Mammary epithelial cell (primary cell): ENCODE results near the gene SHCBP1.

Experiments
- EZH2 ChIP-seq: IDR thresholded peaks from 2 replicates; pipeline ENCODE4 v1.6.1; 2012; ENCODE audit warnings: low read length, inconsistent platforms, borderline replicate concordance
- TF ChIP-seq, protein P1 (sequence below), 2 donors: IDR thresholded peaks in 1 of 2; conservative IDR thresholded peaks in 1 of 2; 2 replicates each; pipeline ENCODE4 v1.5.1; 2011 to 2012; ENCODE audit warnings: inconsistent platforms in 2 of 2, low read length in 2 of 2, mild to moderate bottlenecking in 2 of 2, control low read depth in 1 of 2, low read depth in 1 of 2; ENCODE audit not compliant: insufficient read depth in 1 of 2; ENCODE audit errors: extremely low read depth in 1 of 2

DNA sequence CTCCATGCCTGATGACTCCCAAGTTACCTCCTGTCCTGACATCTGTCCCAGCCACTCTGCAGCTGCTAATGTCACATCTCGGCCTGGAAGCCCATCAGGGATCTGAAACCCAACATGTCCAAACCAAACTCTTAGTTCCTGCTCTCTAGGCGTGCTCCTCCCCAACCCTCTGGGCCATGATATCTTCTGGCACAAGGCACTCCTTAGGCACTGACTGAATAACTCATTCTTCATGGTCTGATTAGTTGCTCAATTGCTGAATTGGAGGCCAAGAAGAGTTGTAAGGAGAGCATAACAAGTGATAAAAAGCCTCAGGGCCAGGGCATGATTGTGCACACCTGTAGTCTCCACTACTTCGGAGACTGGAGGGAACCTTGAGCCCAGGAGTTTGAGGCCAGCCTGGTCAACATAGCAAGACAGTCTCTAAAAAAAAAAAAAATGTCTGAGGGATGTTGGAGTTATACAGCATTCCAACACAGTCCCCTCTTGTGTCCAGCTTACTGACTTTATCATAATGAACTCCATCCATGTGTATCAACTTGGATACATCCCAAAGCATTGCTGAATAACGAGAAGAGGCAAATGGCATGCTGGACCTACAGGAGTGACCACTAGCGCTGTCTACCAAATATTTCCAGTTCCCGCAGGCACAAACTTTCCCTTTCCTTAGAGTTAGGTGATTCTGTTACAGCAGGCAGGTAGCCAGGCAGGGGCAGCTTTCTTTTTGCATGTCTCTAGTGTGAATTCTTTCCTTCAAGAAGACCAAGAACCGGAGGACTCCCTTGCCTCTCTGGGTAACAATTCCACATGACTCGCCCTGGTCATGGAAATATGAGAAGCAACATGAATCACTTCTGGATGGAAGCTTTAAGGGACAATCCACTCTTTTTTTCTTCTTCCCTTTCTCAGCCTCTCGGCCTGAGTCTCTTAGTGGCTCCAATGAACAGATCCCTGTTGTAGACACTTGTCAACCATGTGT lies 18.1 kb upstream of the SHCBP1 start:
- TF ChIP-seq, protein P1, sequence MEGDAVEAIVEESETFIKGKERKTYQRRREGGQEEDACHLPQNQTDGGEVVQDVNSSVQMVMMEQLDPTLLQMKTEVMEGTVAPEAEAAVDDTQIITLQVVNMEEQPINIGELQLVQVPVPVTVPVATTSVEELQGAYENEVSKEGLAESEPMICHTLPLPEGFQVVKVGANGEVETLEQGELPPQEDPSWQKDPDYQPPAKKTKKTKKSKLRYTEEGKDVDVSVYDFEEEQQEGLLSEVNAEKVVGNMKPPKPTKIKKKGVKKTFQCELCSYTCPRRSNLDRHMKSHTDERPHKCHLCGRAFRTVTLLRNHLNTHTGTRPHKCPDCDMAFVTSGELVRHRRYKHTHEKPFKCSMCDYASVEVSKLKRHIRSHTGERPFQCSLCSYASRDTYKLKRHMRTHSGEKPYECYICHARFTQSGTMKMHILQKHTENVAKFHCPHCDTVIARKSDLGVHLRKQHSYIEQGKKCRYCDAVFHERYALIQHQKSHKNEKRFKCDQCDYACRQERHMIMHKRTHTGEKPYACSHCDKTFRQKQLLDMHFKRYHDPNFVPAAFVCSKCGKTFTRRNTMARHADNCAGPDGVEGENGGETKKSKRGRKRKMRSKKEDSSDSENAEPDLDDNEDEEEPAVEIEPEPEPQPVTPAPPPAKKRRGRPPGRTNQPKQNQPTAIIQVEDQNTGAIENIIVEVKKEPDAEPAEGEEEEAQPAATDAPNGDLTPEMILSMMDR (conservative IDR thresholded peaks at IDR 0.05 in 1 of 2, IDR thresholded peaks at IDR 0.05 in 1 of 2; ENCODE audit: extremely low read depth in 1 of 2, insufficient read depth in 1 of 2, low read depth in 1 of 2, low read length in 2 of 2), result no peak
- no peak for TF ChIP-seq EZH2
